WERI-Rb-1 (cell line): Measurements from ENCODE around the gene CPD.

ENCODE experiments used
- DNase-seq: peaks from one replicate; pipeline ENCODE4 v3.0.0-alpha.2; 2020
- H3K27ac ChIP-seq: fragments of 250-450 bp; sonication (Bioruptor Pico); 2 replicates; pipeline ENCODE4 v1.5.1; 2020; ENCODE audit warnings: mild to moderate bottlenecking, moderate library complexity
- H3K27me3 ChIP-seq: fragments of 250-450 bp; sonication (Bioruptor Pico); 2 replicates; pipeline ENCODE4 v1.5.1; 2021; ENCODE audit warnings: mild to moderate bottlenecking, low read depth, moderate library complexity; ENCODE audit not compliant: insufficient read depth, severe bottlenecking
- H3K36me3 ChIP-seq: fragments of 250-450 bp; sonication (Bioruptor Pico); 2 replicates; pipeline ENCODE4 v1.5.1; 2020; ENCODE audit warnings: mild to moderate bottlenecking, moderate library complexity
- H3K4me3 ChIP-seq: 2 replicates; pipeline ENCODE4 v1.5.1; 2011; ENCODE audit warnings: low read depth, mild to moderate bottlenecking, control low read depth, low read length
- H3K9me3 ChIP-seq: fragments of 250-450 bp; sonication (Bioruptor Pico); 2 replicates; pipeline ENCODE4 v1.5.1; 2021; ENCODE audit warnings: mild to moderate bottlenecking, moderate library complexity; ENCODE audit not compliant: severe bottlenecking
- TF ChIP-seq, protein P1 (sequence below): IDR thresholded peaks from 2 replicates; pipeline ENCODE4 v1.5.1; 2011; ENCODE audit warnings: low read depth, mild to moderate bottlenecking, control low read depth, inconsistent platforms, low read length

CPD gene

DNA sequence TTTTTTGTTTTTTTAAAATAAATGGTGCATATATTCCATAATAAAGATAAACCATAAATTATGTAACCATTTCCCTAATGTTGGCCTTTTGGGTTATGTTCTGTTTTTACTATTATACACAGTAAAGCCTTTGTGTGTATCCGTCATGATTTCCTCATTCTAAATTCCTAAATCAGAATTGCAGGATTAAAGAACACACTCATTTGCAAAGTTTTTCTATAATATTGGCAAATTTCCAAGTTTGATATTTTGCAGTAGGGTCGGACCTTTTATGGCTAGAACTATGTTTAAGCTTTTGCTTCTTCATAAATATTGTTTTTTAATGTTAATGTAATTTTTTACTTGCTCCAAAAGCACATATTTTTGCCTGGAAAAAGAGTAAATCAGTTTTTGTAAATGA is 115.1 kb downstream of the CPD start:
- Histone ChIP-seq H3K36me3 (peaks cover 70% of the 10 kb centered on the region), H3K27me3 (no peaks in the 10 kb centered on the region), H3K27ac (no peak overlapping the region), H3K9me3 (no peaks in the 10 kb centered on the region), H3K4me3 (no peak overlapping the region)
- TF ChIP-seq, protein P1, sequence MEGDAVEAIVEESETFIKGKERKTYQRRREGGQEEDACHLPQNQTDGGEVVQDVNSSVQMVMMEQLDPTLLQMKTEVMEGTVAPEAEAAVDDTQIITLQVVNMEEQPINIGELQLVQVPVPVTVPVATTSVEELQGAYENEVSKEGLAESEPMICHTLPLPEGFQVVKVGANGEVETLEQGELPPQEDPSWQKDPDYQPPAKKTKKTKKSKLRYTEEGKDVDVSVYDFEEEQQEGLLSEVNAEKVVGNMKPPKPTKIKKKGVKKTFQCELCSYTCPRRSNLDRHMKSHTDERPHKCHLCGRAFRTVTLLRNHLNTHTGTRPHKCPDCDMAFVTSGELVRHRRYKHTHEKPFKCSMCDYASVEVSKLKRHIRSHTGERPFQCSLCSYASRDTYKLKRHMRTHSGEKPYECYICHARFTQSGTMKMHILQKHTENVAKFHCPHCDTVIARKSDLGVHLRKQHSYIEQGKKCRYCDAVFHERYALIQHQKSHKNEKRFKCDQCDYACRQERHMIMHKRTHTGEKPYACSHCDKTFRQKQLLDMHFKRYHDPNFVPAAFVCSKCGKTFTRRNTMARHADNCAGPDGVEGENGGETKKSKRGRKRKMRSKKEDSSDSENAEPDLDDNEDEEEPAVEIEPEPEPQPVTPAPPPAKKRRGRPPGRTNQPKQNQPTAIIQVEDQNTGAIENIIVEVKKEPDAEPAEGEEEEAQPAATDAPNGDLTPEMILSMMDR, result no peak
- DNase-seq, result no peak

DNA sequence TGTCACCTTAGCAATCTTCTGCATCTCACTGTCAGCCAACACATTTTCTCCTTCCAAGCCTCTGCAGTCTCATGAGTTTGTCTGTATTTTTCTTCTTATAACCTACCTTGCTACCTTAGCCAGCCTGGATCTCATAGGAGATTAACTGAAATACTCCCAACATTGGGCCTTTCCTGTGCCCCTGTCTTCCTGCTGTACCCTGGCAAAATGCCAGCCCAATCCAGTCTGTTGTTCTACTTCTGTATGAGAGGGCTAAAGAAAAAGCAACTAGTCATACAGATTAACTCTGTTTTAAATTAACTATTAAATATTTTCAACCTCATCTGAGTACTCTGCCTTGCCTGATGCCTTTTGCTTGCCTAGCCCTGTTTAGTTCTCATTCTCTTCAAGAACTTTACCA is 116.9 kb downstream of the CPD start:
- H3K9me3 ChIP-seq, result no peaks in the 10 kb centered on the region
- DNase-seq, result no peak
- no peaks in the 10 kb centered on the region for H3K27me3 ChIP-seq
- H3K36me3 ChIP-seq, result peaks cover 57% of the 10 kb centered on the region
- TF ChIP-seq, protein P1, result no peak
- no peak overlapping the region for H3K4me3 ChIP-seq
- H3K27ac ChIP-seq, result no peak overlapping the region

DNA sequence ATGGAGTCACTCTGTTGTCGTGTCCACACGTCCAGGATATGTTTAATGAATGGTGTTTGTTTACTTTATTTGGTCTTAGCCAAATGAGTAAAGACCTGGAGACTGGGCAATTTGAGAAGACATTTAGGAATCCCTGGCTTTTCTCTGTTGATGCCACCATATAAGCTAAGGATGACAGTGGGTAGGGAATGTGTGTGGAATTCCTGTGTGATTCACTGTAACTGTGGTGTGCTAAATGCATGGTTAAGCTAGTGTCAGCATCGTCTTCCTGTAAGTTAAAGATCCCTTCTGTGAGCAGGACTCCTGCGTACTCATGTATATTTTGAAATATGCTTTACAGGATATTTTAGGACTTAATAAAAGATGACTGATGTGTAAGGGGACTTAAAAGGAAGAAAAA is 124.8 kb downstream of the CPD start:
- no peaks in the 10 kb centered on the region for H3K9me3 ChIP-seq
- no peaks in the 10 kb centered on the region for H3K27me3 ChIP-seq
- no peak overlapping the region for H3K4me3 ChIP-seq
- H3K36me3 ChIP-seq, result peaks cover 35% of the 10 kb centered on the region
- TF ChIP-seq, protein P1, result no peak
- H3K27ac ChIP-seq, result no peak overlapping the region
- no peak for DNase-seq

DNA sequence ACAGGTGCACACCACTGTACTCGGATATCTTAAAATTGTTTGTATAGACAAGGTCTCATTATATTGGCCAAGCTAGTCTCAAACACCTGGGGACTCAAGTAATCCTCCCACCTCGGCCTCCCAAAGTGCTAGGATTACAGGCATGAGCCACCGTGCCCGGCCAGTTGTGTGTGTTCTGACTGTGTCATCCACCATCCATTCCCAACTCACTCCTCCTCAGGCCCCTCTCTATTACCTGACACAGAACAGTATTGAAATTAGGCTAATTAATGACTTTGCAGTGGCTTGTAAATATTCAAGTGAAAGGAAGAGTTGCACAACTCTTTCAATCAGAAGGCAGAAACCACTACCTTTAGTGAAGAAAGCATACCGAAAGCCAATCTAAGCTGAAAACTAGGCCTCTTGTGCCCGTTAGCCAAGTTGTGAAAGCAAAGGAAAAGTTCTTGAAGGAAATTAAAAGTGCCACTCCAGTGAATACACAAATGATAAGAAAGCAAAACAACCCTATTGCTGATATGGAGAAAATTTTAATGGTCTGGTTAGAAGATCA is 127.2 kb downstream of the CPD start:
- no peak overlapping the region for H3K27ac ChIP-seq
- peaks cover 35% of the 10 kb centered on the region for H3K36me3 ChIP-seq
- no peak for DNase-seq
- no peaks in the 10 kb centered on the region for H3K9me3 ChIP-seq
- TF ChIP-seq, protein P1, result no peak
- H3K4me3 ChIP-seq, result no peak overlapping the region
- H3K27me3 ChIP-seq, result no peaks in the 10 kb centered on the region

DNA sequence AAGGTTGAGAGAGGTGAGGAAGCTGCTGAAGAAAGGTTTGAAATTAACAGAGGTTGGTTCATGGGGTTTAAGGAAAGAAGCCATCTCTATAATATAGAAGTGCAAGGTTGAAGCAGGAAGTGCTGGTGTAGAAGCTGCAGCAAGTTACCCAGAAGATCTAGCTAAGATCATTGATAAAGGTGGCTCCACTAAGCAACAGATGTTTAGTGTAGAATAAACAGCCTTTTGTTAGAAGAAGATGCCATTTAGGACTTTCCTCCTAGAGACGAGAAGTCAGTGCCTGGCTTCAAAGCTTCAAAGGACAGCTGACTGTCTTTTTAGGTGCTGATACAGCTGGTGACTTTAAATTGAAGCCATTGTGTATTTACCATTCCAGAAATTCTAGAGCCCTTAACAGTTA is 127.8 kb downstream of the CPD start:
- Histone ChIP-seq H3K4me3 (no peak overlapping the region), H3K9me3 (no peaks in the 10 kb centered on the region), H3K27ac (no peak overlapping the region), H3K27me3 (no peaks in the 10 kb centered on the region), H3K36me3 (peaks cover 36% of the 10 kb centered on the region)
- DNase-seq, result no peak
- TF ChIP-seq, protein P1, result no peak

DNA sequence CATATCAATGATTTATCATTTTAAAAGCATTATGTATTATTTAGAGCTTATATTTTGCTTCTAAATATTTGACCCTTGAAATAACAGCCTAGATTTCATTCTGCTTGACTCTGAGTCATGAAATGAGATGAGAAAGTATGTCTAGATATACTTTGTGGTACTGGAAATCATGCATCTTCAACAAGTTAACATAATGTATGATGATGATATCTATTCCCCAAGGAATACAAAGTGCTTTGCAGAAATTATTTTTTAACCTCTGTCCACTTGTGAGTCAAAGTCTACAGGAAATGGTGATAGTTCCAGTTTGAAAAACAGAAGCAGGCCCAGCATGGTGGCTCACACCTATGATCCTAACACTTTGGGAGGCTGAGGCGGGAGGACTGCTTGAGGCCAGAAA is 134.6 kb downstream of the CPD start:
- Histone ChIP-seq H3K27ac (no peak overlapping the region), H3K36me3 (peaks cover 24% of the 10 kb centered on the region), H3K27me3 (no peaks in the 10 kb centered on the region), H3K4me3 (no peak overlapping the region), H3K9me3 (no peaks in the 10 kb centered on the region)
- no peak for DNase-seq
- TF ChIP-seq, protein P1, result no peak
